Astrocyte (in vitro differentiated cells and primary cell): ENCODE data around the gene MAPRE2. TPM values are rescaled to one million over a fixed set of nuclear protein-coding genes. Genes with fewer than 3 reads are reported as not detected.
A peak's percentile ranks its signal among the peaks of the same experiment; 100 is the strongest.

ENCODE experiments used
- DNase-seq: peaks from one replicate; pipeline ENCODE4 v3.0.0-alpha.2; 2010; ENCODE audit warnings: low read depth
- FAIRE-seq: peaks from 2 replicates; lab custom pipeline; 2011; peaks lifted over from hg19 to GRCh38; lab: Jason Lieb, UNC
- H2AFZ ChIP-seq: 2 replicates; pipeline ENCODE4 v1.6.0; 2012; ENCODE audit warnings: low read depth, low read length, inconsistent platforms
- H3K27ac ChIP-seq: 2 replicates; pipeline ENCODE4 v1.5.1; 2011; ENCODE audit warnings: low read depth, low read length, inconsistent platforms
- H3K27me3 ChIP-seq: 2 replicates; pipeline ENCODE4 v1.6.0; 2011; ENCODE audit warnings: low read length, inconsistent platforms; ENCODE audit not compliant: insufficient read depth
- H3K36me3 ChIP-seq: 2 replicates; pipeline ENCODE4 v1.5.1; 2011; ENCODE audit warnings: low read length, inconsistent platforms; ENCODE audit not compliant: insufficient read depth
- H3K4me1 ChIP-seq: 2 replicates; pipeline ENCODE4 v1.5.1; 2011; ENCODE audit warnings: low read length, inconsistent platforms; ENCODE audit not compliant: insufficient read depth
- H3K4me2 ChIP-seq: 2 replicates; pipeline ENCODE4 v1.6.0; 2012; ENCODE audit warnings: low read length, inconsistent platforms
- H3K4me3 ChIP-seq: 2 replicates; pipeline ENCODE4 v1.5.1; 2011; ENCODE audit warnings: low read depth, mild to moderate bottlenecking, low read length, inconsistent platforms; ENCODE audit not compliant: insufficient read depth
- H3K79me2 ChIP-seq: 2 replicates; pipeline ENCODE4 v1.6.0; 2012; ENCODE audit warnings: mild to moderate bottlenecking, low read length, inconsistent platforms; ENCODE audit not compliant: insufficient read depth
- H3K9ac ChIP-seq: 2 replicates; pipeline ENCODE4 v1.6.0; 2012; ENCODE audit warnings: mild to moderate bottlenecking, low read length, inconsistent platforms
- H3K9me3 ChIP-seq: 2 replicates; pipeline ENCODE4 v1.5.1; 2012; ENCODE audit warnings: low read depth, mild to moderate bottlenecking, low read length, inconsistent platforms; ENCODE audit not compliant: insufficient read depth
- H4K20me1 ChIP-seq: 2 replicates; pipeline ENCODE4 v1.6.0; 2012; ENCODE audit warnings: low read length, inconsistent platforms; ENCODE audit not compliant: insufficient read depth
- H3K27ac Mint-ChIP-seq: one replicate; pipeline ENCODE4 v1.8.0; 2021; ENCODE audit warnings: mild to moderate bottlenecking, mixed read lengths; ENCODE audit not compliant: unreplicated experiment
- H3K27me3 Mint-ChIP-seq: one replicate; pipeline ENCODE4 v1.8.0; 2021; ENCODE audit warnings: low read depth, mixed read lengths; ENCODE audit not compliant: unreplicated experiment
- H3K36me3 Mint-ChIP-seq: one replicate; pipeline ENCODE4 v1.8.0; 2021; ENCODE audit warnings: low read depth, mixed read lengths; ENCODE audit not compliant: unreplicated experiment
- H3K4me1 Mint-ChIP-seq: one replicate; pipeline ENCODE4 v1.8.0; 2021; ENCODE audit warnings: low read depth, mixed read lengths; ENCODE audit not compliant: unreplicated experiment
- H3K4me3 Mint-ChIP-seq: one replicate; pipeline ENCODE4 v1.8.0; 2021; ENCODE audit warnings: mild to moderate bottlenecking, moderate library complexity, mixed read lengths; ENCODE audit not compliant: unreplicated experiment
- H3K9me3 Mint-ChIP-seq: one replicate; pipeline ENCODE4 v1.8.0; 2021; ENCODE audit warnings: mild to moderate bottlenecking, mixed read lengths; ENCODE audit not compliant: unreplicated experiment
- EZH2 ChIP-seq: IDR thresholded peaks from 2 replicates; pipeline ENCODE4 v1.6.1; 2012; ENCODE audit warnings: mild to moderate bottlenecking, low read length, inconsistent platforms; ENCODE audit not compliant: insufficient read depth
- total RNA-seq: library from RNA; stranded (reverse); gene quantifications from 2 replicates; pipeline ENCODE4 v1.2.1, GENCODE V29; 2021
- TF ChIP-seq, protein P1 (sequence below): IDR thresholded peaks from 2 replicates; pipeline ENCODE4 v1.5.1; 2011; ENCODE audit warnings: low read depth, mild to moderate bottlenecking, inconsistent platforms, low read length, moderate library complexity; ENCODE audit not compliant: insufficient read depth

Gene MAPRE2
- total RNA-seq, 1 donor from 2014 or later: 33.8 TPM

- H3K27ac ChIP-seq: peak overlapping the region; percentile 67
- no peaks in the 10 kb centered on the region for H3K36me3 ChIP-seq
- no peaks in the 10 kb centered on the region for H3K9me3 Mint-ChIP-seq
- peak overlapping the region; percentile 66 for H3K27ac Mint-ChIP-seq
- H3K9me3 ChIP-seq: no peaks in the 10 kb centered on the region
- peak overlapping the region; percentile 61 for H3K4me2 ChIP-seq
- H3K79me2 ChIP-seq: no peaks in the 10 kb centered on the region
- H3K27me3 Mint-ChIP-seq: no peaks in the 10 kb centered on the region
- H3K9ac ChIP-seq: peak overlapping the region; percentile 46
- FAIRE-seq (no peak), DNase-seq (peak; percentile 79)
- H3K27me3 ChIP-seq: no peaks in the 10 kb centered on the region
- peaks cover 5% of the 10 kb centered on the region for H3K36me3 Mint-ChIP-seq
- peaks cover 5% of the 10 kb centered on the region for H4K20me1 ChIP-seq
- peaks cover 7% of the 10 kb centered on the region for H3K4me1 ChIP-seq
- peak overlapping the region; percentile 54 for H2AFZ ChIP-seq
- H3K4me1 Mint-ChIP-seq: peaks cover 18% of the 10 kb centered on the region
- TF ChIP-seq EZH2: no peak
- TF ChIP-seq, protein P1, sequence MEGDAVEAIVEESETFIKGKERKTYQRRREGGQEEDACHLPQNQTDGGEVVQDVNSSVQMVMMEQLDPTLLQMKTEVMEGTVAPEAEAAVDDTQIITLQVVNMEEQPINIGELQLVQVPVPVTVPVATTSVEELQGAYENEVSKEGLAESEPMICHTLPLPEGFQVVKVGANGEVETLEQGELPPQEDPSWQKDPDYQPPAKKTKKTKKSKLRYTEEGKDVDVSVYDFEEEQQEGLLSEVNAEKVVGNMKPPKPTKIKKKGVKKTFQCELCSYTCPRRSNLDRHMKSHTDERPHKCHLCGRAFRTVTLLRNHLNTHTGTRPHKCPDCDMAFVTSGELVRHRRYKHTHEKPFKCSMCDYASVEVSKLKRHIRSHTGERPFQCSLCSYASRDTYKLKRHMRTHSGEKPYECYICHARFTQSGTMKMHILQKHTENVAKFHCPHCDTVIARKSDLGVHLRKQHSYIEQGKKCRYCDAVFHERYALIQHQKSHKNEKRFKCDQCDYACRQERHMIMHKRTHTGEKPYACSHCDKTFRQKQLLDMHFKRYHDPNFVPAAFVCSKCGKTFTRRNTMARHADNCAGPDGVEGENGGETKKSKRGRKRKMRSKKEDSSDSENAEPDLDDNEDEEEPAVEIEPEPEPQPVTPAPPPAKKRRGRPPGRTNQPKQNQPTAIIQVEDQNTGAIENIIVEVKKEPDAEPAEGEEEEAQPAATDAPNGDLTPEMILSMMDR: no peak
- H3K4me3 Mint-ChIP-seq: no peak overlapping the region
- no peak overlapping the region for H3K4me3 ChIP-seq
Observed at GRCh38 chr18:35117951-35118411, 76.8 kb downstream of the MAPRE2 start.

DNA sequence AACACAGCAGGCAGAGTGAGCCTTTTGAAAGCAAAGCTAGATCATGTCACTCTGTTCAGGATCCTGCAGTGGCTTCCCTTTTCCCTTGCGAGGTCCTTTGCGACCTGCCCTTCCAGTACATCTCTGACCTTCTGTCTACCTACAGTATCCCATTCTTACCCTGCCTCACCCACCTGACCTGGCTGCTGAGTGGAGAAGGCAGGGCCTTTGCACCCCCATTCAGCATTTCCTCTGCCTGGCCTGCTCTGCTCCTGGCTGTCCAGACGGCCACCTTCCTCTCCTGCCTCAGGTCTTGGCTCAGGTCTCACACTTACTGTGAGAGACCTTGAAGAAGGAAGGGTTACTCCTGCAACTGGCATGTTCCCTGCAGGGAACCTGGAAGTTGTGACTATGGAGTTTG lies 77.4 kb downstream of the MAPRE2 start:
- FAIRE-seq (no peak), DNase-seq (no peak)
- no peaks in the 10 kb centered on the region for H3K36me3 ChIP-seq
- H3K9me3 ChIP-seq: no peaks in the 10 kb centered on the region
- peaks cover 10% of the 10 kb centered on the region for H4K20me1 ChIP-seq
- no peak overlapping the region for H3K4me3 ChIP-seq
- H2AFZ ChIP-seq: no peak overlapping the region
- Mint-ChIP-seq H3K4me1 (peaks cover 18% of the 10 kb centered on the region), H3K27me3 (no peaks in the 10 kb centered on the region), H3K36me3 (peaks cover 7% of the 10 kb centered on the region), H3K4me3 (no peak overlapping the region), H3K9me3 (no peaks in the 10 kb centered on the region), H3K27ac (peak overlapping the region; percentile 28)
- peak overlapping the region; percentile 61 for H3K4me2 ChIP-seq
- peaks cover 7% of the 10 kb centered on the region for H3K4me1 ChIP-seq
- peak overlapping the region; percentile 46 for H3K9ac ChIP-seq
- H3K27ac ChIP-seq: no peak overlapping the region
- no peaks in the 10 kb centered on the region for H3K27me3 ChIP-seq
- no peak for TF ChIP-seq EZH2
- TF ChIP-seq, protein P1: no peak
- H3K79me2 ChIP-seq: no peaks in the 10 kb centered on the region

- H4K20me1 ChIP-seq: peaks cover 10% of the 10 kb centered on the region
- H3K27ac ChIP-seq: no peak overlapping the region
- no peak overlapping the region for H3K4me2 ChIP-seq
- H3K9me3 Mint-ChIP-seq: no peaks in the 10 kb centered on the region
- no peak overlapping the region for H3K4me3 Mint-ChIP-seq
- H3K79me2 ChIP-seq: no peaks in the 10 kb centered on the region
- no peak overlapping the region for H3K9ac ChIP-seq
- peaks cover 18% of the 10 kb centered on the region for H3K4me1 Mint-ChIP-seq
- FAIRE-seq: no peak
- TF ChIP-seq EZH2: no peak
- TF ChIP-seq, protein P1: no peak
- no peak overlapping the region for H2AFZ ChIP-seq
- DNase-seq: no peak
- no peak overlapping the region for H3K4me3 ChIP-seq
- H3K9me3 ChIP-seq: no peaks in the 10 kb centered on the region
- no peak overlapping the region for H3K27ac Mint-ChIP-seq
- no peaks in the 10 kb centered on the region for H3K27me3 Mint-ChIP-seq
- no peaks in the 10 kb centered on the region for H3K36me3 ChIP-seq
- H3K27me3 ChIP-seq: no peaks in the 10 kb centered on the region
- H3K36me3 Mint-ChIP-seq: peaks cover 12% of the 10 kb centered on the region
- peaks cover 7% of the 10 kb centered on the region for H3K4me1 ChIP-seq
Observed at GRCh38 chr18:35121038-35121437, 79.8 kb downstream of the MAPRE2 start.
